HL-60 (cell line): Measurements from ENCODE around the gene PCNX3.
"Not testable (repeated sequence)": the region's sequence is repeated elsewhere in the genome, so short reads cannot be mapped to it uniquely, and the experiment has no call there.

Source experiments
- DNase-seq, 2 experiments: peaks; one replicate each; pipeline ENCODE4 v3.0.0-alpha.2; 2010 to 2020; ENCODE audit warnings: low read depth in 1 of 2, low spot score in 1 of 2
- H3K27ac ChIP-seq: fragments of 250-450 bp; sonication (Bioruptor Pico); replicated peaks from 2 replicates; pipeline ENCODE4 v1.5.1; 2020; ENCODE audit warnings: mild to moderate bottlenecking, moderate library complexity
- H3K27me3 ChIP-seq: fragments of 250-450 bp; sonication (Bioruptor Pico); 2 replicates; pipeline ENCODE4 v1.5.1; 2021; ENCODE audit warnings: mild to moderate bottlenecking, moderate library complexity; ENCODE audit not compliant: insufficient read depth, poor library complexity, severe bottlenecking
- H3K4me3 ChIP-seq: replicated peaks from 2 replicates; pipeline ENCODE4 v1.5.1; 2011; ENCODE audit warnings: mild to moderate bottlenecking, control low read depth, low read length; ENCODE audit not compliant: insufficient read depth
- POLR2AphosphoS5 ChIP-seq: IDR thresholded peaks from 2 replicates; pipeline ENCODE4 v1.6.1; 2012; ENCODE audit warnings: low read depth
- REST ChIP-seq: IDR thresholded peaks from 2 replicates; pipeline ENCODE4 v1.6.1; 2012; ENCODE audit warnings: low read depth; ENCODE audit not compliant: insufficient replicate concordance
- SPI1 ChIP-seq: IDR thresholded peaks from 2 replicates; pipeline ENCODE4 v1.6.1; 2012; ENCODE audit warnings: low read depth, mild to moderate bottlenecking, borderline replicate concordance
- TF ChIP-seq, protein P1 (sequence below): IDR thresholded peaks from one replicate; pipeline ENCODE4 v1.5.1; 2011; ENCODE audit warnings: low read length, control low read depth, inconsistent platforms; ENCODE audit not compliant: insufficient read depth

The PCNX3 gene

DNA sequence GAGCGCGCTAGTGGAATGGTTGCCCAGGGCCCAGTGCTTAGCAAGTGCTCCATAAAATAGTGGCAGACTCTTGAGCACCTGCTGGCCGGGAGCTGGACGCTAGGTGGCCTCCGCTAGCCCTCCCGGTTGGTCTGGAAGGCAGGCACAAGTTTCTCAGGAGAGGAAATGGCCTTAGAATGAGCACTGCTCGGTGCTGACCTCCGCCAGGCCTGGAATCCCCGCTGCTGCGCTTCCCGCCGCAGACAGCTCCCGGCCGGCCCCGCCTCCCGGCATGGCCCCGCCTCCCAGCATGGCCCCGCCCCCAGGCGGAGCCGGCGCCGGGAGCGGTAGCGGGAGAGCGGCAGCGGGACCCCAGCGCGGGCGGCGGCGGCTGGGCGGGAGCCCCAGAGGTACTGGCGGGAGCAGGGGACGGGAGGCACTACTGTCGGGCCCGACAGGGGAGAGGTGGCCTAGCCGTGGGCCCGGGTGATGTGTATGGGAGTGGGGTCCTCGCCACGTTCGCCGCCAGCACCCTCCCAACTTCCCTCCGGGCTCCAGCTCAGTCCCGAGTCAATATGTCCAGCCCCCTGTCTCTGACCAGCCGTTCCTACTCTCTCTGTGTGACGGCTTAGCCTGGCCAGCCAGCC, 22.3 kb downstream of the PCNX3 start, which contains the start of gene SIPA1:
Gene SIPA1, plus strand, starts transcription at position 308 of the 626 bp plus-strand sequence. CDS start 2,821 bp downstream, outside the sequence.
- DNase-seq: peak; percentile 62 to 66
- TF ChIP-seq REST (no peak), POLR2AphosphoS5 (peak; percentile 67; the same call in 1 of the 2 replicates)
- Histone ChIP-seq H3K27ac (peak within 1 kb of the TSS; percentile 99), H3K4me3 (peak within 1 kb of the TSS; percentile 85), H3K27me3 (no peaks in the 10 kb centered on the region)

DNA sequence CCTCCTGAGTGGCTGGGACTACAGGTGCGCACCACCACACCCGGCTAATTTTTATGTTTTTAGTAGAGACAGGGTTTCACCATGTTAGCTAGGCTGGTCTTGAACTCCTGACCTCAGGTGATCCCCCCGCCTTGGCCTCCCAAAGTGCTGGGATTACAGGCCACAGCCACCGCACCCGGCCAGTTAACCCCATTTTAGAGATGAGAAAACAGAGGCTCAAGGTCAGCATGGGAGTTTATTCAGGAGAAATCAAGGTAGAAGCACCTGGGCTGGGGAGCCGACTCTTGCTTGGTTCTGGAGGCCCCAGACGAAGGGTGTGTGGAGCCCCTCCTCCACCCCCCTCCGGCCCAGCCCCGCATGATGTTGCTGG, 23.6 kb downstream of the PCNX3 start:
- not testable (repeated sequence) for H3K27me3 ChIP-seq, DNase-seq
- H3K27ac ChIP-seq: peak overlapping the region; percentile 99
- H3K4me3 ChIP-seq: peak overlapping the region; percentile 85; the same call in 1 of the 2 replicates

DNA sequence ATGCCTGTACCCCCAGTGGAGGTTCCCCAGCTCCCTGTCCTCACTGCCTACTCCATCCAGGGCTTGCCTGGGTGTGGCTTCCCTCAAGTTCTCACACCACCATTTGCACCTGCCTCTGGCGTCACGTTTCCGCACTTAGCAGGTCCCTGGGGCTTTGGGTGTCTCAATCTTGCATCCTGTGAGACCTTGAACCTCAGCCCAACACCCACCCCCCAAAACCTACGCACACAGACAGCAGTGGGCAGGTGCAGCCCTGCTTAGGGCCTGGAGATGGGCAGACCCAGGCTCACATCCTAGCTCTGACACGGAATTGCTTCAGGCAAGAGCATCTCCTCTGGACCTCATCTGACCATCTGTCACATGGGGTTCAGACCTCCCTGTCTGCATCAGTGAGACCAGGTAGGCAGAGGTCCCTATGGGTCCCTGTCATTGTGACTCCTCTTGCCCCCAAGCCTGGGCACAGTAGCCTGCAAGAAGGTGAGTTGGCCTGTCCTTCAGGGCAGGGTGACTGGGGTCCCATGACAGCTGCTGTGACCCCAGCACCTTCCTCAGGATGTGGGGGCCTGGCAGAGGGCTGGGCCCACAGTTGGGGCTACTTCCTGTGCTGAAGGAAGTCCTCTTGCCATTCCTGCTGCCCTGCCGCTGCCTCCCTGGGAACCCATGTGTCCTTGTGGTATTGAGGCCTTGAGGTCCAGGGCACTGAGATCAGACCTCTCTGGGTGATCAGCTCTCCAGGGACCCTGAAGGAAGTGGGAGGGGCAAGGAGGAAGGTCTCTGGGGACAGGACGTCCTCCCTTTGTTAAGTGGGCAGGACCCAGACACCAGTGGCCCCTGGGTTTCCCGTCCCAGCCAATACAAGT, 24.3 kb downstream of the PCNX3 start:
- H3K4me3 ChIP-seq: peak overlapping the region; percentile 61

More for the DNA sequence above, 24.3 kb downstream of the PCNX3 start:
- DNase-seq: peak; percentile 85 to 88
- Histone ChIP-seq H3K27me3 (no peaks in the 10 kb centered on the region), H3K27ac (peak overlapping the region; percentile 99)
- TF ChIP-seq, protein P1, sequence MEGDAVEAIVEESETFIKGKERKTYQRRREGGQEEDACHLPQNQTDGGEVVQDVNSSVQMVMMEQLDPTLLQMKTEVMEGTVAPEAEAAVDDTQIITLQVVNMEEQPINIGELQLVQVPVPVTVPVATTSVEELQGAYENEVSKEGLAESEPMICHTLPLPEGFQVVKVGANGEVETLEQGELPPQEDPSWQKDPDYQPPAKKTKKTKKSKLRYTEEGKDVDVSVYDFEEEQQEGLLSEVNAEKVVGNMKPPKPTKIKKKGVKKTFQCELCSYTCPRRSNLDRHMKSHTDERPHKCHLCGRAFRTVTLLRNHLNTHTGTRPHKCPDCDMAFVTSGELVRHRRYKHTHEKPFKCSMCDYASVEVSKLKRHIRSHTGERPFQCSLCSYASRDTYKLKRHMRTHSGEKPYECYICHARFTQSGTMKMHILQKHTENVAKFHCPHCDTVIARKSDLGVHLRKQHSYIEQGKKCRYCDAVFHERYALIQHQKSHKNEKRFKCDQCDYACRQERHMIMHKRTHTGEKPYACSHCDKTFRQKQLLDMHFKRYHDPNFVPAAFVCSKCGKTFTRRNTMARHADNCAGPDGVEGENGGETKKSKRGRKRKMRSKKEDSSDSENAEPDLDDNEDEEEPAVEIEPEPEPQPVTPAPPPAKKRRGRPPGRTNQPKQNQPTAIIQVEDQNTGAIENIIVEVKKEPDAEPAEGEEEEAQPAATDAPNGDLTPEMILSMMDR: no peak
- TF ChIP-seq SPI1: 0 out of 2 replicates have a peak, but pooled peaks have one; percentile 6
- TF ChIP-seq REST: no peak
